Endodermal cell (in vitro differentiated cells): ENCODE results near the gene DDA1. TPM values are rescaled to one million over a fixed set of nuclear protein-coding genes. Genes with fewer than 3 reads are reported as not detected.

Experiments used
- DNase-seq: peaks from one replicate; pipeline ENCODE4 v3.0.0-alpha.2; 2017
- H3K27ac ChIP-seq: 2 replicates; pipeline ENCODE4 v1.5.1; 2013; ENCODE audit warnings: mild to moderate bottlenecking, low read depth, low read length, moderate library complexity
- H3K27me3 ChIP-seq: 2 replicates; pipeline ENCODE4 v1.6.1; 2013; ENCODE audit warnings: mild to moderate bottlenecking, low read length, moderate library complexity; ENCODE audit not compliant: insufficient read depth, control insufficient read depth, poor library complexity, severe bottlenecking
- H3K36me3 ChIP-seq: 2 replicates; pipeline ENCODE4 v1.7.0; 2013; ENCODE audit warnings: mild to moderate bottlenecking, low read length, moderate library complexity; ENCODE audit not compliant: control insufficient read depth, insufficient read depth
- H3K4me1 ChIP-seq: one replicate; pipeline ENCODE4 v1.7.0; 2013; ENCODE audit warnings: low read length; ENCODE audit not compliant: control insufficient read depth, insufficient read depth
- H3K4me3 ChIP-seq: 2 replicates; pipeline ENCODE4 v1.5.1; 2013; ENCODE audit warnings: mild to moderate bottlenecking, low read length, moderate library complexity
- H3K9ac ChIP-seq: 2 replicates; pipeline ENCODE4 v1.6.1; 2013; ENCODE audit warnings: mild to moderate bottlenecking, low read length, moderate library complexity; ENCODE audit not compliant: poor library complexity, severe bottlenecking; ENCODE audit errors: extremely low read depth
- H3K9me3 ChIP-seq: 2 replicates; pipeline ENCODE4 v1.6.1; 2013; ENCODE audit warnings: mild to moderate bottlenecking, low read length, moderate library complexity; ENCODE audit not compliant: control insufficient read depth
- H3K27ac Mint-ChIP-seq: 2 replicates; pipeline ENCODE4 v1.8.0; 2020; ENCODE audit warnings: mixed read lengths
- H3K27me3 Mint-ChIP-seq: 2 replicates; pipeline ENCODE4 v1.8.0; 2021; ENCODE audit warnings: mild to moderate bottlenecking, mixed read lengths; ENCODE audit not compliant: insufficient read depth
- H3K36me3 Mint-ChIP-seq: 2 replicates; pipeline ENCODE4 v1.8.0; 2020; ENCODE audit warnings: low read depth, mixed read lengths
- H3K4me1 Mint-ChIP-seq: 2 replicates; pipeline ENCODE4 v1.8.0; 2020; ENCODE audit warnings: mixed read lengths
- H3K4me3 Mint-ChIP-seq: 2 replicates; pipeline ENCODE4 v1.8.0; 2020; ENCODE audit warnings: mild to moderate bottlenecking, moderate library complexity, mixed read lengths
- H3K9me3 Mint-ChIP-seq: 2 replicates; pipeline ENCODE4 v1.8.0; 2020; ENCODE audit warnings: mild to moderate bottlenecking, mixed read lengths
- CTCF ChIP-seq: fragments of 200-600 bp; sonication (generic); conservative IDR thresholded peaks from 2 replicates; pipeline ENCODE4 v1.5.0; 2021; ENCODE audit warnings: antibody characterized with exemption, mild to moderate bottlenecking
- WGBS, 2 experiments: methylation state at CpG; one replicate each; pipeline versions ENCODE4 v1.1.5 to v1.1.7; 2013; ENCODE audit warnings: missing lambda C conversion rate in 2 of 2, mixed read lengths in 1 of 2; ENCODE audit not compliant: insufficient coverage in 1 of 2, insufficient read length in 1 of 2; 5-methylcytosine and 5-hydroxymethylcytosine counted together
- total RNA-seq, 2 donors: library from RNA; stranded (reverse); fragmentation: NEBNext Ultra II Directional in 1 of 2; extraction: Animal tissue kit (Norgen Biotek cat#: 25700) in 1 of 2; gene quantifications; 2 replicates in 1 of 2; 3 replicates in 1 of 2; pipeline ENCODE4 v1.2.1, GENCODE V29; 2021

The DDA1 gene
- total RNA-seq, 2 donors from 2014 or later, result 36.9 to 42.3 TPM

GRCh38 chr19:17306285-17306714 lies 3.1 kb upstream of the DDA1 start:
- no peak for TF ChIP-seq CTCF
- no peak for DNase-seq
- peak overlapping the region; percentile 77 for H3K4me3 Mint-ChIP-seq
- no peaks in the 10 kb centered on the region for H3K9me3 ChIP-seq
- H3K36me3 ChIP-seq, result peaks cover under 1% of the 10 kb centered on the region
- peak overlapping the region; percentile 93 for H3K4me3 ChIP-seq
- 7% methylated on average over 14 to 28 of the region's 28 CpGs for WGBS, 2 experiments
- peak overlapping the region; percentile 95 for H3K27ac Mint-ChIP-seq
- peak overlapping the region; percentile 73 for H3K27ac ChIP-seq
- no peaks in the 10 kb centered on the region for H3K27me3 ChIP-seq
- no peaks in the 10 kb centered on the region for H3K27me3 Mint-ChIP-seq
- peaks cover 6% of the 10 kb centered on the region for H3K4me1 ChIP-seq
- H3K9ac ChIP-seq, result peak overlapping the region; percentile 70
- no peaks in the 10 kb centered on the region for H3K36me3 Mint-ChIP-seq
- peaks cover 25% of the 10 kb centered on the region for H3K4me1 Mint-ChIP-seq
- no peaks in the 10 kb centered on the region for H3K9me3 Mint-ChIP-seq

- no peaks in the 10 kb centered on the region for H3K36me3 Mint-ChIP-seq
- H3K27me3 Mint-ChIP-seq, result no peaks in the 10 kb centered on the region
- H3K4me1 Mint-ChIP-seq, result peaks cover 20% of the 10 kb centered on the region
- 93 to 96% methylated on average over 7 to 8 of the region's 8 CpGs for WGBS, 2 experiments
- Histone ChIP-seq H3K4me1 (peaks cover 6% of the 10 kb centered on the region), H3K4me3 (no peak overlapping the region), H3K9me3 (no peaks in the 10 kb centered on the region), H3K36me3 (peaks cover 11% of the 10 kb centered on the region), H3K9ac (no peak overlapping the region), H3K27me3 (no peaks in the 10 kb centered on the region), H3K27ac (no peak overlapping the region)
- H3K9me3 Mint-ChIP-seq, result no peaks in the 10 kb centered on the region
- no peak for DNase-seq
- peak overlapping the region; percentile 48 for H3K27ac Mint-ChIP-seq
- peak overlapping the region; percentile 77 for H3K4me3 Mint-ChIP-seq
- TF ChIP-seq CTCF, result no peak
Measured at GRCh38 chr19:17307876-17308377, 1.4 kb upstream of the DDA1 start.

- no peaks in the 10 kb centered on the region for H3K27me3 Mint-ChIP-seq
- H3K36me3 ChIP-seq, result peaks cover 26% of the 10 kb centered on the region
- H3K9ac ChIP-seq, result peak overlapping the region; percentile 85
- H3K9me3 ChIP-seq, result no peaks in the 10 kb centered on the region
- H3K9me3 Mint-ChIP-seq, result no peaks in the 10 kb centered on the region
- H3K4me3 ChIP-seq, result peak overlapping the region; percentile 83
- H3K4me1 Mint-ChIP-seq, result peaks cover 17% of the 10 kb centered on the region
- no peaks in the 10 kb centered on the region for H3K27me3 ChIP-seq
- H3K36me3 Mint-ChIP-seq, result peaks cover 11% of the 10 kb centered on the region
- TF ChIP-seq CTCF, result no peak
- peak overlapping the region; percentile 93 for H3K4me3 Mint-ChIP-seq
- WGBS, 2 experiments, result 8 to 29% methylated on average over 8 to 23 of the region's 23 CpGs
- peak overlapping the region; percentile 93 for H3K27ac Mint-ChIP-seq
- no peak for DNase-seq
- no peak overlapping the region for H3K27ac ChIP-seq
- H3K4me1 ChIP-seq, result peaks cover 6% of the 10 kb centered on the region
Measured at GRCh38 chr19:17309965-17310461, 650 bp downstream of the DDA1 start.
